Skeletal muscle tissue (tissue), 4 donors: ENCODE results near the gene NR6A1. TPM values are rescaled to one million over a fixed set of nuclear protein-coding genes. Genes with fewer than 3 reads are reported as not detected.

Experiments
- H3K27ac ChIP-seq: one replicate; pipeline ENCODE4 v1.7.0; 2013; ENCODE audit warnings: mild to moderate bottlenecking, low read depth, low read length, inconsistent platforms
- H3K27me3 ChIP-seq, 3 donors: one replicate each; pipeline ENCODE4 v1.7.0; 2013; ENCODE audit warnings: low read length in 3 of 3; ENCODE audit not compliant: control insufficient read depth in 3 of 3, insufficient read depth in 3 of 3
- H3K36me3 ChIP-seq, 3 donors: one replicate each; pipeline ENCODE4 v1.7.0; 2013; ENCODE audit warnings: low read length in 3 of 3; ENCODE audit not compliant: control insufficient read depth in 3 of 3, insufficient read depth in 3 of 3
- H3K4me1 ChIP-seq, 3 donors: one replicate each; pipeline ENCODE4 v1.7.0; 2013; ENCODE audit warnings: low read length in 3 of 3, mild to moderate bottlenecking in 3 of 3; ENCODE audit not compliant: control insufficient read depth in 3 of 3, insufficient read depth in 3 of 3
- H3K4me3 ChIP-seq, 3 donors: one replicate each; pipeline ENCODE4 v1.7.0; 2013; ENCODE audit warnings: low read length in 3 of 3
- H3K9ac ChIP-seq, 3 donors: one replicate each; pipeline ENCODE4 v1.7.0; 2013; ENCODE audit warnings: low read length in 3 of 3, mild to moderate bottlenecking in 3 of 3, moderate library complexity in 2 of 3, low read depth in 1 of 3
- H3K9me3 ChIP-seq, 3 donors: one replicate each; pipeline ENCODE4 v1.7.0; 2013; ENCODE audit warnings: low read length in 3 of 3; ENCODE audit not compliant: control insufficient read depth in 3 of 3
- total RNA-seq: library from RNA; depleted of rRNA; stranded (reverse); fragments of >200 nt; gene quantifications from one replicate; pipeline ENCODE4 v1.2.3, GENCODE V29; 2014
- donor health status: Osteomylitis.

Gene NR6A1
- total RNA-seq, 1 donor from 2014 or later, result 0.52 TPM

GRCh38 chr9:124795881-124796431, 24.8 kb upstream of the NR6A1 start:
- H3K27ac ChIP-seq, result no peak overlapping the region
- no peaks in the 10 kb centered on the region for H3K9me3 ChIP-seq
- no peak overlapping the region for H3K9ac ChIP-seq
- H3K27me3 ChIP-seq, result no peaks in the 10 kb centered on the region
- H3K36me3 ChIP-seq, result no peaks in the 10 kb centered on the region
- H3K4me1 ChIP-seq, result peaks cover 27 to 69% (median 59%) of the 10 kb centered on the region in 3 donors
- H3K4me3 ChIP-seq, result no peak overlapping the region

GRCh38 chr9:124794902-124795491, 23.9 kb upstream of the NR6A1 start:
- Histone ChIP-seq H3K4me1 (peaks cover 19 to 59% (median 50%) of the 10 kb centered on the region in 3 donors), H3K4me3 (no peak overlapping the region), H3K9ac (no peak overlapping the region), H3K9me3 (no peaks in the 10 kb centered on the region), H3K27ac (no peak overlapping the region), H3K36me3 (no peaks in the 10 kb centered on the region), H3K27me3 (no peaks in the 10 kb centered on the region)

- no peaks in the 10 kb centered on the region for H3K36me3 ChIP-seq
- H3K9me3 ChIP-seq, result no peaks in the 10 kb centered on the region
- H3K27me3 ChIP-seq, result no peaks in the 10 kb centered on the region
- no peak overlapping the region for H3K27ac ChIP-seq
- H3K4me1 ChIP-seq, result peaks cover 18 to 49% (median 40%) of the 10 kb centered on the region in 3 donors
- no peak overlapping the region for H3K4me3 ChIP-seq
- H3K9ac ChIP-seq, result peak overlapping the region in 2 of 3 donors; percentile 8 to 43
These were observed 22.0 kb upstream of the NR6A1 start for GRCh38 chr9:124793015-124793541.

GRCh38 chr9:124792257-124793014, 21.3 kb upstream of the NR6A1 start:
- H3K4me1 ChIP-seq, result peaks cover 16 to 43% (median 34%) of the 10 kb centered on the region in 3 donors
- no peaks in the 10 kb centered on the region for H3K9me3 ChIP-seq
- H3K4me3 ChIP-seq, result no peak overlapping the region
- H3K27me3 ChIP-seq, result no peaks in the 10 kb centered on the region
- H3K36me3 ChIP-seq, result no peaks in the 10 kb centered on the region
- peak overlapping the region in 1 of 3 donors; percentile 16 for H3K9ac ChIP-seq
- no peak overlapping the region for H3K27ac ChIP-seq

GRCh38 chr9:124790801-124791505, 19.8 kb upstream of the NR6A1 start:
- H3K9me3 ChIP-seq, result no peaks in the 10 kb centered on the region
- no peak overlapping the region for H3K9ac ChIP-seq
- no peaks in the 10 kb centered on the region for H3K27me3 ChIP-seq
- no peak overlapping the region for H3K27ac ChIP-seq
- H3K4me3 ChIP-seq, result no peak overlapping the region
- H3K36me3 ChIP-seq, result no peaks in the 10 kb centered on the region
- H3K4me1 ChIP-seq, result peaks cover 10 to 30% (median 19%) of the 10 kb centered on the region in 3 donors

- no peak overlapping the region for H3K9ac ChIP-seq
- no peaks in the 10 kb centered on the region for H3K36me3 ChIP-seq
- H3K4me3 ChIP-seq, result no peak overlapping the region
- no peak overlapping the region for H3K27ac ChIP-seq
- no peaks in the 10 kb centered on the region for H3K9me3 ChIP-seq
- peaks cover 10 to 23% (median 14%) of the 10 kb centered on the region in 3 donors for H3K4me1 ChIP-seq
- no peaks in the 10 kb centered on the region for H3K27me3 ChIP-seq
These were observed 19.2 kb upstream of the NR6A1 start for GRCh38 chr9:124790301-124790700.

- H3K9me3 ChIP-seq, result no peaks in the 10 kb centered on the region
- no peak overlapping the region for H3K27ac ChIP-seq
- peaks cover 5 to 18% (median 9%) of the 10 kb centered on the region in 3 donors for H3K4me1 ChIP-seq
- no peak overlapping the region for H3K9ac ChIP-seq
- H3K36me3 ChIP-seq, result no peaks in the 10 kb centered on the region
- H3K27me3 ChIP-seq, result no peaks in the 10 kb centered on the region
- no peak overlapping the region for H3K4me3 ChIP-seq
These were observed 18.4 kb upstream of the NR6A1 start for GRCh38 chr9:124789531-124789930.

- Histone ChIP-seq H3K4me3 (no peak overlapping the region), H3K36me3 (no peaks in the 10 kb centered on the region), H3K27me3 (no peaks in the 10 kb centered on the region), H3K27ac (no peak overlapping the region), H3K9me3 (no peaks in the 10 kb centered on the region), H3K4me1 (peaks cover 5 to 16% (median 9%) of the 10 kb centered on the region in 3 donors), H3K9ac (no peak overlapping the region)
These were observed 17.6 kb upstream of the NR6A1 start for GRCh38 chr9:124788542-124789217.

- no peak overlapping the region for H3K4me3 ChIP-seq
- H3K9ac ChIP-seq, result no peak overlapping the region
- no peaks in the 10 kb centered on the region for H3K36me3 ChIP-seq
- H3K27ac ChIP-seq, result no peak overlapping the region
- no peaks in the 10 kb centered on the region for H3K27me3 ChIP-seq
- no peaks in the 10 kb centered on the region for H3K9me3 ChIP-seq
- peaks cover 0 to 8% (median 5%) of the 10 kb centered on the region in 3 donors for H3K4me1 ChIP-seq
These were observed 15.9 kb upstream of the NR6A1 start for GRCh38 chr9:124786881-124787573.
